ENCODE results near the gene RBM17.

DNA sequence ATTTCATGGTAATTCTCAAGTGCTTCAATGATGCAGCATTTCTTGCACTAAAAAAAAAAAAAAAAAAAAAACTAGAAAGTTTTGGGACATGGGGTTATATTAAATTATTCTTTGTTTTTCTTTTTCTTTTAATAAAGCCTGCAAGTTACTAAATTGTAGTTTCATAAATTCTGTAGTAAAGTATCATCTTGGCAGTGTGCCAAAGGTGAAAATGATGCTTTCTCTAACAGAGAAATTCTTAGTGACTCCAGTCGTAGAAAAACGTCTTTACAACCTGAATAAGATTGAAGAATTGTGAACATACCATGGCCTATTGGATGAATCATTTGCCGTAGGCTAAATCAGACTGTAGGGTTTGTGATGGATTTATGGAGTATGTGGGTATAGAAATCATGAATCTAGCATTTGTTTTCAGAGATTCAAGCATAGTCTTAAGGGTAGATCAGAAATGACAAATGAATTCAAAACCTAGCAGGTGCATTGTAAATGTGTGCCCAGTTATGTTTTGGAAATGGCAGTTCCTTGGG is 27.1 kb downstream of the RBM17 start:
- TF ChIP-seq EP300 (IDR thresholded peaks at IDR 0.05) (no peak), POLR2A (IDR thresholded peaks at IDR 0.05) (no peak)
- TF ChIP-seq, protein P1, sequence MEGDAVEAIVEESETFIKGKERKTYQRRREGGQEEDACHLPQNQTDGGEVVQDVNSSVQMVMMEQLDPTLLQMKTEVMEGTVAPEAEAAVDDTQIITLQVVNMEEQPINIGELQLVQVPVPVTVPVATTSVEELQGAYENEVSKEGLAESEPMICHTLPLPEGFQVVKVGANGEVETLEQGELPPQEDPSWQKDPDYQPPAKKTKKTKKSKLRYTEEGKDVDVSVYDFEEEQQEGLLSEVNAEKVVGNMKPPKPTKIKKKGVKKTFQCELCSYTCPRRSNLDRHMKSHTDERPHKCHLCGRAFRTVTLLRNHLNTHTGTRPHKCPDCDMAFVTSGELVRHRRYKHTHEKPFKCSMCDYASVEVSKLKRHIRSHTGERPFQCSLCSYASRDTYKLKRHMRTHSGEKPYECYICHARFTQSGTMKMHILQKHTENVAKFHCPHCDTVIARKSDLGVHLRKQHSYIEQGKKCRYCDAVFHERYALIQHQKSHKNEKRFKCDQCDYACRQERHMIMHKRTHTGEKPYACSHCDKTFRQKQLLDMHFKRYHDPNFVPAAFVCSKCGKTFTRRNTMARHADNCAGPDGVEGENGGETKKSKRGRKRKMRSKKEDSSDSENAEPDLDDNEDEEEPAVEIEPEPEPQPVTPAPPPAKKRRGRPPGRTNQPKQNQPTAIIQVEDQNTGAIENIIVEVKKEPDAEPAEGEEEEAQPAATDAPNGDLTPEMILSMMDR (IDR thresholded peaks at IDR 0.05) = no peak
